ENCODE results near the gene FAM151B. TPM values are rescaled to one million over a fixed set of nuclear protein-coding genes. Genes with fewer than 3 reads are reported as not detected.
"Not testable (repeated sequence)": the region's sequence is repeated elsewhere in the genome, so short reads cannot be mapped to it uniquely, and the experiment has no call there.

Gene FAM151B, protein sequence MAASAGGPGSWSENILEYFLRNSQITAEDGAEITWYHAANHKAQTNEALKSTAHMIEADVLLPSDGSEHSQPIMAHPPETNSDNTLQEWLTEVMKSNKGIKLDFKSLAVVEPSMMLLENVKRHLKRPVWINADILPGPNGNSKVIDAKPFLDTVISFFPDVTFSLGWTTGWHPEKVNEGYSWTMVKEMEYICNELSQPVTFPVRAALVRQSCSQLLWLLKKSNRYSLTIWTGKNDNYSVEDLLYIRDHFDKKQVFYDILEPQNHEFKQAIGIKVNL
- total RNA-seq (ENCODE audit: insufficient read depth, low replicate concordance) = 11.1 TPM

- peak; percentile 94 for DNase-seq (ENCODE audit: low spot score)
Observed at GRCh38 chr5:80487829-80488721, at the start of gene FAM151B. Gene FAM151B (plus strand): TSS chr5:80488100. CDS start chr5:80488124, 24 bp downstream.

DNA sequence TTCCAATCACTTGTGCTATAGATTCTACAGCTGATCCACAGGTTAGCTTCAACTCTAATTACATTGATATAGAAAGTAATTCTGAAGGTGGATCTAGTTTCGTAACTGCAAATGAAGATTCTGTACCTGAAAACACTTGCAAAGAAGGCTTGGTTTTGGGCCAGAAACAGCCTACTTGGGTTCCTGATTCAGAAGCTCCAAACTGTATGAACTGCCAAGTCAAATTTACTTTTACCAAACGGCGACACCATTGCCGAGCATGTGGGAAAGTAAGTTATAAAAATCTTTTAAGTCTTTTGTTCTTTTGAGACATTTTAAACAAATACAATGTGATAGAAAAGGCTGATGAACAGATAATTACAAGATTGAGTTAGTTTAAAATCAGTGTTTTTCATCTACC is 49.2 kb upstream of the FAM151B start:
- DNase-seq (ENCODE audit: low spot score) = no peak

GRCh38 chr5:80439213-80439612 is 48.7 kb upstream of the FAM151B start:
- DNase-seq (ENCODE audit: low spot score) = no peak

DNA sequence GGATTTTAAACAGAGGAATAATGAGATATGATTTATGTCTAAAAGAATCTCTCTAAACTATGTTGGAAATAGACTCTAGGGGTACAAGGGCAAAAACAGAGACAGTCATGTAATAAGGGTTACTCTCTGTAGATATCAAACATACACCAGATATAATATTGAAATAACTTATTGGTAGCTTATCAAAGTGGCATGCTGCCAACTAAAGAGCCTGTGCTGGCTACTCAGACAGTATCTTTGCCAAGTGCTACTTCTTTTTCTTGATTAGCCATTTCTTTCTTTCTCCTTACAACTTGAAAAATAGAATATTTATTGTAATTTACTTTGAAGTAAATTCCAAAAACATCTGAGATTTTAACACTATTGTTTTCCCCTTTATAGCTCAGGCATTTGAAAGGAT is 45.2 kb upstream of the FAM151B start:
- no peak for DNase-seq (ENCODE audit: low spot score)

DNA sequence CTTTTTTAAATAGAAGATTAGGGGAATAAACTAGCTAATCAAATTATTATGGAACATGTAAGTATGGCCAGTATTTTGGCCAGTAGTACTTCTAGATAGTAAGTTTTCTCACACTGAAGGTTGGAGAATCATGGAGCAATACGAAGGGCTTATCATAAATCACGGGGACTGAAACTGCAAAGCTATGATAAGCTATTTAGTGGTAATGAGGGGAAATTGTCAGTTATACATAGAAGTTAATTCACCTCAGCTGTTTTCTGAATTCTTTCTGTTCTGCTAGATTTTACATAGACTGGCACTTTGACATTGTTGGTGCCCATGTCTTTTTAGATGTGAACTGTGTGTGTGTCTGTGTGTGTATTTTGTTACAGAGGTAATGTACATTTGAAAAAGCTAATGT is 34.5 kb upstream of the FAM151B start:
- DNase-seq (ENCODE audit: low spot score) = no peak

DNA sequence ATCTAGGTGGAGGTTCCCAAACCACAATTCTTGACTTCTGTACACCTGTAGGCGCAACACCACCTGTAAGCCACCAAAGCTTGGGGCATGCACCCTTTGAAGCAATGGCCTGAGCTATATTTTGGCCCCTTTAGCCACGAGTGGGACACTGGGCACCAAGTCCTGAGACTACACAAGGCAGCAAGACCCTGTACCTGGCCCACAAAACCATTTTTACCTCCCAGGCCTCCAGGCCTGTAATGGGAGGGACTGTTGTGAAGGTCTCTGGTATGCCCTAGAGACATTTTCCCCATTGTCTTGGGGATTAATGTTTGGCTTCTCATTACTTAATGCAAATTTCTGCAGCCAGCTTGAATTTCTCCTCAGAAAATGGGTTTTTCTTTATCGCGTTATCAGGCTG is 24.6 kb upstream of the FAM151B start:
- no peak for DNase-seq (ENCODE audit: low spot score)

DNA sequence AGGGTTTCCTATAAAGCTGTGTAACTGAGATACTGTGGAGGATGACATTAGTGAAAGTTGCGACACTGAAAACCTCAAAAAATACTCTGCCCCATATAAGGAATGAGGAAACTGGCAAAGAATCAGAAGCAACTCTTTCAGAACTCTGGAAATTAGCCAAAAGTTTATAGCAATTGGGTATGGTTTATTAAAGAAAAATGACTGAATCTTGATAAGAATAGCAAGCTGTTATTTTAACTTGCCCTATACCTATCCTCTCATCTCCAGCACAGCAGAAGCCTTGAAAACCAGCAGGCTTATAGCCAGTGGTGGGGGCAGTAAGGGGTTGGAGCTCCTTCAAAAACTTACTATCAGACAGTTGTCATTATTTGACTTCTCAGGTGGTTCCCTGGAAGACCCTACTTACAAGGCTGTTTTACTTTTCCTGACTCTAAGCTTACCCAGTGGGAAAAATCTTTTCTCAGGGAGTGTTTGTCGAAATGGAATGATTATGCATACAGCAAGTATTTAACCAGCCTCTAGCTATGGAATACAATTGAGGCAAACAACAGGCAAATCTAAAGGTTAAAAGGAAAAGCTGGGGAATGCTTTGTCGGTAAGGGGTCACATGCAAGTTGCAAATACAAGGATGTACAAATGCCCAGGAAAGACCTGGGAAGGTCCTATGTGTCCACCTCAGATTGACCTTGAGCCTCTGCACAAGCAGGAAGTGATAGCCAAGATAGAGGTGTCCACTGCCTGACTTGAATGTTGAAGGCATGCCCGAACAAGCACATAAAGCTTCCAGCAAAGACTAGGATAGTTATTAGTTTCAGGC is 21.0 kb upstream of the FAM151B start:
- DNase-seq (ENCODE audit: low spot score) = no peak

GRCh38 chr5:80468131-80468530 is 19.8 kb upstream of the FAM151B start:
- no peak for DNase-seq (ENCODE audit: low spot score)

DNA sequence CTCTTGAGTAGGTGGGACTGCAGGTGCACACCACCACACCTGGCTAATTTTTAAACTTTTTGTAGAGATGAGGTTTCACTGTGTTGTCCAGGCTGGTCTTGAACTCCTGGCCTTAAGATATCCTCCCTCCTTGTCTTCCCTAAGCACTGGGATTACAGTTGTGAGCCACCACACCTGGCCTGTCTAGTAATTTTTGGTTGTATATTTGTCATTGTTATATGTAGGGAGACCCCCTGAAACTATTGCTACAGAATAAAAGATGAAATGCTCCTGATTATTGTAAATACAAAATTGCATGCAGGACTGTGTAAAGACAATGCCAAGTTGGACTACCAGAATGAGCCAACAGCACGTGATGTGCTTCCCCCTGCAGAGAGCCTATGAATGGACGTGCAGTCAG is 17.3 kb upstream of the FAM151B start:
- DNase-seq (ENCODE audit: low spot score) = not testable (repeated sequence)

DNA sequence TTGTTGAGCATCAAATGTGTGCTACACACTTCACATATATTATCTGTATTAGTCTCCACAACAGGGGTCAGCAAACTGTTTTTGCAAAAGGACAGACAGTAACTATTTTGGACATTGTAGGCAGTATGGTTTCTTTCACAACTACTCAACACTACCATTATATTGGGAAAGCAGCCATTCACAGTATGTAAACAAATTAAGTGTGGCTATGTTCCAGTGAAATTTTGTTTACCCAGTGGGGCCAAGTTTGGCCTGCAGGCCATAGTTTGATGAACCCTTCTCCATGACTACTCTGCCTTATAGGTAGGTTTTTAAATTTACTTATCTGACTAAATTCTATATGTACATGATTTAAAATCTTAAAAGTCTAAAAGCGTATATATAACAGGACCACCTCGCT is 13.0 kb upstream of the FAM151B start:
- DNase-seq (ENCODE audit: low spot score) = no peak

DNA sequence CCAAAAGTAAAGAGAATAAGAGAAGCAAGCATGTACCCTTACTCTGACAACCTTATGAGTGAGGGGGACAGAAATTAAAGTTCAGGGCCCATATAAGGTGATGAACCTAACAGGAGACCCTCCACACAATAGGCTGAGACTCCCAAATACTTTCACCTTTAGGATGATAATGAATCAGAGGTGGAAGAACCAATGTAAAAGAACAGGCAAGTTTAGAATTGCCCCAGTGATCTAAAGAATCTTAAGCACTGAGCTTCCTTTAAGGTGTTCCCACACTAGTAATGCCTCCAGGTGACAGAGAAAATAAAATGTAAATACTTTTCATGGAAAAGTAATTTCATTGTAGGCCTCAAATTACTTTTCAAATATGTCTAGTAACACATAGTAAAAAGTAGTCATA is 8.2 kb upstream of the FAM151B start:
- no peak for DNase-seq (ENCODE audit: low spot score)

DNA sequence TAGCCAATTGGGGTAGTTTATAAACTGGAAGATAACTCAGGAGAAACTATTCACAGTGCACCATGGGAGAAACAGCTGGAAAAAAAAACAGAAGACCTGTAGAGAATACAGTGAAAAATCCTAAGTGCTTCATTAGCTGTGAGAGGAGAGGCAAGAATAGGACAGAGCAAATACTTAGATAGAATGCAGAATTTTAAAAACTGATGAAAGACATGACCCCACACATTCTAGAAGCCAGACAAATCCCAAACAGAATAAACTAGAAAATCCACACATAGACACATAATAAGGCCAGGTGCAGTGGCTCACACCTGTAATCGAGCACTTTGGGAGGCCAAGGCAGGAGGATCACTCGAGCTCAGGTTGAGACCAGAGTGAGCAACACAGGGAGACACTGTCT is 7.5 kb upstream of the FAM151B start:
- DNase-seq (ENCODE audit: low spot score) = no peak

DNA sequence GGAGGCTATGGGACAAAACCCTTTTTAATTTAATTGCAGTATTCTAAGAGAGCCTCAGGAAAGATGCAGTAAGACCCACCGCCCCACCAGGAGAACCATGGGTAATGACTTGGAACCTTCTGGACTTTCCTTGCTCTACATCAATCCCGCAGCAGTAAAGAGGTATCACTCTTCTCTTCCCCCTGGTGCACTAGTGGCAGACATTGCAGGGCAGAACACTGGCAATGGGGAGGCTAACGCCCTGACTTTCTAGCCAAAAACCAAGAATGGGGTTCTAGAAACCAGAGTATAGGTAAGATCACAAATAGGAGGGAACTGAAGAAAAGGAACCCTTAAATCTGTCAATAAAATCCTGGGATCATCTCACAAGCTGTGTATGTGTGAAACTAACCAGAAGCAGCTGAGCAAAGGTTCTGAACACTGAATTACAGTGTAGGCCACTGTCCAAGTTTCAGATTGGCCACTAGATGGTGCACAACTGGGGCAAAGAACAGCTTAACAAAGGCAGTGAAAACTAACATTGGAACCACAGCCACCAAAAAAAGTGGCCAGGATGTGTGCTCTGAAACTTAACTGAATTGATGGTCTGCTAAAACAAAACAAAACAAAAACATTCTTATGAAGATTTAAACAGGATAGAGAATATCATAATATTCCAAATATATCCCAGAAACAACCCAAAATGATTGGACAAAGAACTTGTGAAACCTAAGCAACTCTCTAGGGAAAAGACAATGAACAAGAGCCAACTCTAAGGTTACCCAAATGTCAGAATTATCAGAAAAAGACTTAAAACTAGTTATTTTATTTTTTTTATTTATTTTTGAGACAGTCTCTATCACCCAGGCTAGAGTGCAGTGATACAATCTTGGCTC is 6.6 kb upstream of the FAM151B start:
- no peak for DNase-seq (ENCODE audit: low spot score)

DNA sequence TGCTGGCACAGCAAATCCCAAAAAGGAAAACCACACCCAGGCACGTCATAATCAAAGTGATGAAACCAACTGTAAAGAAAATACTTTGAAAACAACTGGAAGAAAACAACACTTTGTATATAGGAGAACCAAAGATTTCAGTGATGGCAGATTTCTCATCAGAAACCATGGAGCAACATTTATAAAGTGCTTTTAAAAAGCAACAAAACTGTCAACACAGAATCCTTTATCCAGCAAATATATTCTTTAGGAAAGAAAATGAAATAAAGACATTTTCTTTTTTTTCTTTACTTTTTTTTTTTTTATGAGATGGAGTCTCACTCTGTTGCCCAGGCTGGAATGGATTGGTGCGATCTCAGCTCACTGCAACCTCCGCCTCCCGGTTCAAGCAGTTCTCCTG is 5.3 kb upstream of the FAM151B start:
- no peak for DNase-seq (ENCODE audit: low spot score)

GRCh38 chr5:80483636-80484232 is 4.2 kb upstream of the FAM151B start:
- DNase-seq (ENCODE audit: low spot score) = no peak

- no peak for DNase-seq (ENCODE audit: low spot score)
Observed at GRCh38 chr5:80487444-80487828, 464 bp upstream of the FAM151B start.

- no peak for DNase-seq (ENCODE audit: low spot score)
Observed at GRCh38 chr5:80491296-80491695, 3.4 kb downstream of the FAM151B start.

GRCh38 chr5:80492741-80493140 is 4.8 kb downstream of the FAM151B start:
- no peak for DNase-seq (ENCODE audit: low spot score)

DNA sequence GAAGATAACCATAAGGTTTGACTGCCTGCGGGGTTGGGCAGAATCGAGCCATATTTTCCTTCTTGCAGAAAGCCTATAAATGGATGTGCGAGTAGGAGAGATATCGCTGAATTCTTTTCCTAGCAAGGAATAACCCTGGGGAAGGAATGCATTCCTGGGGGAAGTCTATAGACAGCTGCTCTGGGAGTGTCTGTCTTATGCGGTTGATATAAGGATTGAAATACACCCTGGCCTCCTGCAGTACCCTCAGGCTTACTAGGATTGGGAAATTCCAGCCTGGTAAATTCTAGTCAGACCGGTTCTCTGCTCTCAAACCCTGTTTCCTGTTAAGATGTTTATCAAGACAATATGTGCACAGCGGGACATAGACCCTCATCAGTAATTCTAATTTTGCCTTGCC is 5.5 kb downstream of the FAM151B start:
- DNase-seq (ENCODE audit: low spot score) = not testable (repeated sequence)

- DNase-seq (ENCODE audit: low spot score) = no peak
Observed at GRCh38 chr5:80495891-80496290, 8.0 kb downstream of the FAM151B start.

DNA sequence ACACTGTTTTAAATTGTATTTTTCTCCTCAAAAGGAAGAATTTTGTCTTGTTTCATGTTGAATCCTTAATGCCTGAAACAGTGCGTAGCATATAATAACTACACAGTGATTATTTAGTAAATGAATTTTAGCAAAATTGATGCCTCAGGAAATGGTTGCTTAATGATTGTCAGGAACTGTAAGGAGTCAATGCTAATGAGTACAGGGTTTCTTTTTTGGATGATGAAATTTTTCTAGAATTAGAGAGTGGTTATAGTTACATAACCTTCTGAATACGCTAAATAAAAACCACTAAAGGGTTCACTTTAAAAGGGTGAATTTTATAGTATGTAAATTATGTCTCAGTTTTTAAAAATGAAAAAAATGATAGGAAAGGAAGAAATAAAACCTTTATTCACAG is 14.9 kb downstream of the FAM151B start:
- DNase-seq (ENCODE audit: low spot score) = no peak
